NCI-H1694 treated with DMSO at 0.1 percent for 48 hours (cell line): ENCODE results near the gene STAC3.

ENCODE experiments used
- DNase-seq: peaks from one replicate; lab custom pipeline; 2025; lab: John Stamatoyannopoulos, UW

Gene STAC3

GRCh38 chr12:57254506-57255280 is 3.7 kb upstream of the STAC3 start:
- DNase-seq = no peak

- DNase-seq = no peak
Measured at GRCh38 chr12:57250541-57250940, 446 bp downstream of the STAC3 start.

- no peak for DNase-seq
Measured at GRCh38 chr12:57248934-57249742, 1.8 kb downstream of the STAC3 start.

GRCh38 chr12:57247041-57247440 is 3.9 kb downstream of the STAC3 start:
- DNase-seq = no peak

- no peak for DNase-seq
Measured at GRCh38 chr12:57244312-57244696, 6.7 kb downstream of the STAC3 start.

- DNase-seq = peak; percentile 76
Measured at GRCh38 chr12:57243521-57244311, 7.3 kb downstream of the STAC3 start.

GRCh38 chr12:57242691-57243454 is 8.1 kb downstream of the STAC3 start:
- DNase-seq = peak; percentile 84

GRCh38 chr12:57242329-57242690 is 8.7 kb downstream of the STAC3 start:
- peak; percentile 84 for DNase-seq

GRCh38 chr12:57241402-57242310 is 9.3 kb downstream of the STAC3 start:
- DNase-seq = no peak

- DNase-seq = peak; percentile 42
Measured at GRCh38 chr12:57240926-57241401, 10.0 kb downstream of the STAC3 start.

- peak; percentile 60 for DNase-seq
Measured at GRCh38 chr12:57240066-57240921, 10.7 kb downstream of the STAC3 start.

GRCh38 chr12:57239587-57240065 is 11.4 kb downstream of the STAC3 start:
- DNase-seq = peak; percentile 42

- DNase-seq = peak; percentile 69
Measured at GRCh38 chr12:57238854-57239554, 12.0 kb downstream of the STAC3 start.

- DNase-seq = peak; percentile 39
Measured at GRCh38 chr12:57237932-57238853, 12.8 kb downstream of the STAC3 start.

GRCh38 chr12:57237596-57237931 is 13.4 kb downstream of the STAC3 start:
- DNase-seq = no peak

GRCh38 chr12:57236925-57237595 is 13.9 kb downstream of the STAC3 start:
- no peak for DNase-seq
